HCT116 (cell line): ENCODE data around the gene SIN3A. TPM values are rescaled to one million over a fixed set of nuclear protein-coding genes. Genes with fewer than 3 reads are reported as not detected.
A peak's percentile ranks its signal among the peaks of the same experiment; 100 is the strongest.

Experiments used
- ATAC-seq: fragments of 200-7000 bp; cut with Tn5 transposase; 2 replicates; pipeline ENCODE4 v1.9.1; 2020; ENCODE audit warnings: mild to moderate bottlenecking, moderate library complexity
- BruUV-seq: library from RNA; stranded (reverse); fragments of 400-500 nt; replicated peaks from 2 replicates; lab custom pipeline; 2021; lab: Mats Ljungman, UMichigan
- CTCF ChIA-PET: fragments of 300-600 bp; sonication (Branson Sonifier 250); formaldehyde crosslinking; loops from one replicate; lab custom pipeline; 2021; ENCODE audit warnings: antibody characterized with exemption; lab: Charles Lee
- POLR2A ChIA-PET: fragments of 300-600, 350-600 bp; sonication (Branson Sonifier 250); formaldehyde crosslinking; loops from one replicate; lab custom pipeline; 2021; ENCODE audit warnings: antibody characterized with exemption; lab: Charles Lee
- RAD21 ChIA-PET, 2 experiments: fragments of 300-600 bp; sonication (Branson Sonifier 250); formaldehyde crosslinking; loops; one replicate each; lab custom pipeline; 2023; ENCODE audit warnings: low total read pairs in 2 of 2; ENCODE audit not compliant: uncharacterized antibody in 2 of 2, unreplicated experiment in 2 of 2, low non-redundant PET in 1 of 2; lab: Charles Lee
- DNase-seq: peaks from one replicate; pipeline ENCODE4 v3.0.0-alpha.2; 2010; ENCODE audit warnings: low read depth, low spot score
- H2AFZ ChIP-seq: fragments of 200-600 bp; shearing (Covaris generic), sonication (generic); 2 replicates; pipeline ENCODE4 v1.6.1; 2017; ENCODE audit warnings: low read depth, mixed run types, mixed read lengths, antibody characterized with exemption, low read length; ENCODE audit not compliant: poor library complexity, severe bottlenecking
- H3K27ac ChIP-seq: 2 replicates; pipeline ENCODE4 v1.5.1; 2012; ENCODE audit warnings: low read depth, low read length
- H3K27me3 ChIP-seq: fragments of 200-600 bp; sonication (generic); 2 replicates; pipeline ENCODE4 v1.6.1; 2016; ENCODE audit warnings: mixed run types, low read length, mixed read lengths; ENCODE audit not compliant: insufficient read depth
- H3K36me3 ChIP-seq, 2 experiments: fragments of 200-500 bp in 1 of 2; fragments of 200-600 bp in 1 of 2; sonication (Bioruptor generic) in 1 of 2; sonication (generic) in 1 of 2; 2 replicates each; pipeline versions ENCODE4 v1.5.1 to v1.6.1; 2014 to 2016; ENCODE audit warnings: low read length in 2 of 2, inconsistent platforms in 1 of 2, mixed read lengths in 1 of 2, mixed run types in 1 of 2; ENCODE audit not compliant: insufficient read depth in 2 of 2, control insufficient read depth in 1 of 2
- H3K4me1 ChIP-seq, 2 experiments: fragments of 200-600 bp in 1 of 2; sonication (generic) in 1 of 2; 2 replicates each; pipeline versions ENCODE4 v1.5.1 to v1.6.1; 2012 to 2017; ENCODE audit warnings: low read length in 2 of 2, inconsistent platforms in 1 of 2, mild to moderate bottlenecking in 1 of 2, mixed read lengths in 1 of 2, mixed run types in 1 of 2, moderate library complexity in 1 of 2; ENCODE audit not compliant: insufficient read depth in 2 of 2, control insufficient read depth in 1 of 2
- H3K4me2 ChIP-seq: fragments of 200-600 bp; sonication (generic); 2 replicates; pipeline ENCODE4 v1.6.1; 2017; ENCODE audit warnings: mixed run types, low read length, mixed read lengths
- H3K4me3 ChIP-seq, 2 experiments: fragments of 200-600 bp in 1 of 2; sonication (generic) in 1 of 2; replicated peaks in 1 of 2; 2 replicates each; pipeline ENCODE4 v1.5.1; 2011 to 2016; ENCODE audit warnings: low read length in 2 of 2, control low read depth in 1 of 2, low read depth in 1 of 2, mild to moderate bottlenecking in 1 of 2, mixed read lengths in 1 of 2, mixed run types in 1 of 2
- H3K79me2 ChIP-seq: fragments of 200-600 bp; sonication (generic); 2 replicates; pipeline ENCODE4 v1.6.1; 2017; ENCODE audit warnings: mild to moderate bottlenecking, mixed run types, low read length, moderate library complexity, mixed read lengths; ENCODE audit not compliant: insufficient read depth
- H3K9ac ChIP-seq: fragments of 200-600 bp; sonication (generic); 2 replicates; pipeline ENCODE4 v1.6.1; 2016; ENCODE audit warnings: low read length, mixed read lengths
- H3K9me2 ChIP-seq: fragments of 200-600 bp; sonication (generic), shearing (Covaris generic); 2 replicates; pipeline ENCODE4 v1.6.1; 2017; ENCODE audit warnings: mixed run types, mild to moderate bottlenecking, moderate library complexity; ENCODE audit not compliant: insufficient read depth
- H3K9me3 ChIP-seq, 2 experiments: fragments of 200-500 bp in 1 of 2; fragments of 200-600 bp in 1 of 2; sonication (Bioruptor generic) in 1 of 2; sonication (generic) in 1 of 2; 2 replicates each; pipeline ENCODE4 v1.6.1; 2014 to 2017; ENCODE audit warnings: low read length in 2 of 2, mixed read lengths in 2 of 2, inconsistent platforms in 1 of 2, low read depth in 1 of 2, mild to moderate bottlenecking in 1 of 2, mixed run types in 1 of 2, moderate library complexity in 1 of 2; ENCODE audit not compliant: control insufficient read depth in 1 of 2, insufficient read depth in 1 of 2
- H4K20me1 ChIP-seq: fragments of 200-600 bp; sonication (generic), shearing (Covaris generic); 2 replicates; pipeline ENCODE4 v1.6.1; 2017; ENCODE audit warnings: mixed run types, mild to moderate bottlenecking, moderate library complexity; ENCODE audit not compliant: insufficient read depth
- CBX3 ChIP-seq: IDR thresholded peaks from 2 replicates; pipeline ENCODE4 v1.6.1; 2012; ENCODE audit warnings: low read depth
- EGR1 ChIP-seq: IDR thresholded peaks from 2 replicates; pipeline ENCODE4 v1.6.1; 2012; ENCODE audit warnings: low read depth
- ELF1 ChIP-seq: IDR thresholded peaks from 2 replicates; pipeline ENCODE4 v1.6.1; 2012; ENCODE audit warnings: low read depth, borderline replicate concordance
- EZH2phosphoT487 ChIP-seq: fragments of 200-600 bp; IDR thresholded peaks from 2 replicates; pipeline ENCODE4 v1.6.1; 2018; ENCODE audit warnings: antibody characterized with exemption, borderline replicate concordance
- FOSL1 ChIP-seq: IDR thresholded peaks from 2 replicates; pipeline ENCODE4 v1.6.1; 2012; ENCODE audit warnings: low read depth
- JUND ChIP-seq: IDR thresholded peaks from 2 replicates; pipeline ENCODE4 v1.6.1; 2012
- POLR2A ChIP-seq: IDR thresholded peaks from 2 replicates; pipeline ENCODE4 v1.7.0; 2011; ENCODE audit warnings: borderline replicate concordance; ENCODE audit not compliant: insufficient read depth, insufficient read length; ENCODE audit errors: extremely low read depth
- SIN3A ChIP-seq: IDR thresholded peaks from 2 replicates; pipeline ENCODE4 v1.6.1; 2012; ENCODE audit warnings: low read depth
- TCF7L2 ChIP-seq: IDR thresholded peaks from 2 replicates; pipeline ENCODE4 v1.7.0; 2011; ENCODE audit warnings: borderline replicate concordance, inconsistent platforms; ENCODE audit not compliant: insufficient read depth, insufficient read length; ENCODE audit errors: extremely low read depth
- YY1 ChIP-seq: IDR thresholded peaks from 2 replicates; pipeline ENCODE4 v1.6.1; 2011; ENCODE audit warnings: low read length, low read depth, moderate library complexity, mild to moderate bottlenecking; ENCODE audit not compliant: insufficient replicate concordance; ENCODE audit errors: extremely low read depth
- ZFX ChIP-seq: fragments of 450-650 bp; IDR thresholded peaks from 2 replicates; pipeline ENCODE4 v1.6.1; 2017
- ZNF274 ChIP-seq: fragments of 200-500 bp; sonication (Bioruptor generic); IDR thresholded peaks from 2 replicates; pipeline ENCODE4 v1.6.1; 2014; ENCODE audit warnings: mild to moderate bottlenecking, low read depth, low read length, inconsistent platforms
- intact Hi-C: fragments of 100-400 bp; cut with micrococcal nuclease; formaldehyde crosslinking; loops from 2 replicates; pipeline ENCODE4 v1.10.0; 2022
- total RNA-seq: library from RNA; stranded (reverse); gene quantifications from one replicate; pipeline ENCODE4 v1.2.1, GENCODE V29; 2021; ENCODE audit not compliant: unreplicated experiment
- TF ChIP-seq, protein P1 (sequence below): IDR thresholded peaks from 2 replicates; pipeline ENCODE4 v1.6.1; 2012
- TF ChIP-seq, protein P2 (sequence below): IDR thresholded peaks from 2 replicates; pipeline ENCODE4 v1.6.1; 2012; ENCODE audit warnings: low read depth

Gene SIN3A
- total RNA-seq, 1 experiment from 2014 or later: 70.1 TPM

DNA sequence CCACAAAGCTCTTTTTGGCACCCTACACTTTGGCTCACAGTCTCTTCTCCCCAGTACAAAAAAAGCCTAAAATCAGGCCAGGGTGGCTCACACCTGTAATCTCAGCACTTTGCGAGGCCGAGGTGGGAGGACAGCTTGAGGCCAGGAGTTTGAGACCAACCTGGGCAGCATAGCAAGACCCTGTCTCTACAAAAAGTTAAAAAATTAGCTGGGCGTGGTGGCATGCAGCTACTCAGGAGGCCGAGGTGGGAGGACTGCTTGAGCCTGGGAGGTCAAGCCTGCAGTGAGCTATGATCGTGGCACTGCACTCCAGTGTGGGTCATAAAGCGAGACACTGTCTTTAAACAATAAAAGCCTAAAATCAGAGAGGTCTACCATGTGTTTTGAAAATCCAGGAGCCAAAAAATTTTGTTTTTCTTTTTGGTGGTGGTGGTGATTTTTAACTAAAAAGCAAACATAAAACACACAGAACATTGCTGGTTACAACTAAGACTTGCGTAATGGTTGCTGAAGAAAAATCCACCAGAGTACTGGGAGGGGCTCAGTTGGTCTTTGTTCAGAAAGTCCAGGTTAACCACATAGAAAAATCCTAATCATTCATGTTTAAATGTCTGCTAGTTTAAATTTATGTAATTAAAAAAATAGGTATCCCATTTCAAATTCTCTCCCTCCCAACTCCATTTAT, 81.5 kb downstream of the SIN3A start:
- H2AFZ ChIP-seq: no peak overlapping the region
- H3K4me3 ChIP-seq: peak overlapping the region in 1 of 2 experiments; percentile 68; a peak in 3 of 4 replicates
- ATAC-seq (no peak), DNase-seq (no peak)
- intact Hi-C loops: loop anchor here (5.0 kb wide), 2 partner anchors 257 to 297 kb away; partner anchors contain the start of gene SNUPN
- TF ChIP-seq, protein P1, sequence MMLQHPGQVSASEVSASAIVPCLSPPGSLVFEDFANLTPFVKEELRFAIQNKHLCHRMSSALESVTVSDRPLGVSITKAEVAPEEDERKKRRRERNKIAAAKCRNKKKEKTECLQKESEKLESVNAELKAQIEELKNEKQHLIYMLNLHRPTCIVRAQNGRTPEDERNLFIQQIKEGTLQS: no peak
- TF ChIP-seq JUND: no peak
- no peaks in the 10 kb centered on the region for H3K27me3 ChIP-seq
- no peaks in the 10 kb centered on the region for H3K9me2 ChIP-seq
- no TSS peak for BruUV-seq
- H4K20me1 ChIP-seq: no peaks in the 10 kb centered on the region
- POLR2A ChIA-PET: interaction anchor here (0.6 to 3.1 kb wide), 3 partner anchors 83 to 270 kb away, joined by 4 to 39 read pairs (median 5); partner anchors contain the start of genes IMP3, SIN3A and SNUPN
- H3K36me3 ChIP-seq: peaks cover 26 to 35% of the 10 kb centered on the region in 2 experiments
- RAD21 ChIA-PET: no interaction called here
- CTCF ChIA-PET: interaction anchor here (0.7 to 1.2 kb wide), 2 partner anchors 314 to 316 kb away, joined by 3 read pairs; no protein-coding TSS in a partner anchor
- H3K4me2 ChIP-seq: peak overlapping the region; percentile 80
- 0 out of 2 replicates have a peak overlapping the region, but pooled peaks have one; percentile 96 for H3K9ac ChIP-seq
- peaks cover 12% of the 10 kb centered on the region for H3K79me2 ChIP-seq
- peaks cover 11 to 23% of the 10 kb centered on the region in 2 experiments for H3K4me1 ChIP-seq
- no peaks in the 10 kb centered on the region for H3K9me3 ChIP-seq
- no peak overlapping the region for H3K27ac ChIP-seq

GRCh38 chr15:75368689-75369239, 82.7 kb downstream of the SIN3A start:
- H4K20me1 ChIP-seq: no peaks in the 10 kb centered on the region
- no peak overlapping the region for H2AFZ ChIP-seq
- ChIA-PET CTCF (interaction anchor here (0.9 to 2.5 kb wide), 12 partner anchors 33 to 747 kb away, joined by 3 to 34 read pairs (median 5); partner anchors contain the start of genes IMP3, SIN3A and SNX33), RAD21 (interaction anchor here (0.5 to 1.6 kb wide), 5 partner anchors 83 to 433 kb away, joined by 3 to 9 read pairs (median 5); partner anchors contain the start of gene SIN3A (in 1 of the 2)), POLR2A (interaction anchor here (1.0 to 3.1 kb wide), 12 partner anchors 10 to 344 kb away, joined by 3 to 39 read pairs (median 6); partner anchors contain the start of genes CSPG4, IMP3, SIN3A and SNUPN)
- H3K4me2 ChIP-seq: peak overlapping the region; percentile 80
- peak overlapping the region; percentile 95 for H3K27ac ChIP-seq
- peaks cover 7% of the 10 kb centered on the region for H3K79me2 ChIP-seq
- intact Hi-C loops: loop anchor here (1.0 to 5.0 kb wide), 4 partner anchors 259 to 315 kb away; partner anchors contain the start of genes IMP3 and SNUPN
- no peaks in the 10 kb centered on the region for H3K27me3 ChIP-seq
- no peaks in the 10 kb centered on the region for H3K9me2 ChIP-seq
- ATAC-seq: no peak
- H3K4me1 ChIP-seq: peaks cover 11 to 23% of the 10 kb centered on the region in 2 experiments
- peak overlapping the region; percentile 68 to 84 for H3K4me3 ChIP-seq
- TF ChIP-seq YY1 (no peak), ZFX (no peak), ELF1 (no peak), SIN3A (no peak), FOSL1 (no peak), EZH2phosphoT487 (no peak), TCF7L2 (no peak), CBX3 (no peak), EGR1 (no peak), POLR2A (no peak), ZNF274 (no peak)
- TF ChIP-seq, protein P2, sequence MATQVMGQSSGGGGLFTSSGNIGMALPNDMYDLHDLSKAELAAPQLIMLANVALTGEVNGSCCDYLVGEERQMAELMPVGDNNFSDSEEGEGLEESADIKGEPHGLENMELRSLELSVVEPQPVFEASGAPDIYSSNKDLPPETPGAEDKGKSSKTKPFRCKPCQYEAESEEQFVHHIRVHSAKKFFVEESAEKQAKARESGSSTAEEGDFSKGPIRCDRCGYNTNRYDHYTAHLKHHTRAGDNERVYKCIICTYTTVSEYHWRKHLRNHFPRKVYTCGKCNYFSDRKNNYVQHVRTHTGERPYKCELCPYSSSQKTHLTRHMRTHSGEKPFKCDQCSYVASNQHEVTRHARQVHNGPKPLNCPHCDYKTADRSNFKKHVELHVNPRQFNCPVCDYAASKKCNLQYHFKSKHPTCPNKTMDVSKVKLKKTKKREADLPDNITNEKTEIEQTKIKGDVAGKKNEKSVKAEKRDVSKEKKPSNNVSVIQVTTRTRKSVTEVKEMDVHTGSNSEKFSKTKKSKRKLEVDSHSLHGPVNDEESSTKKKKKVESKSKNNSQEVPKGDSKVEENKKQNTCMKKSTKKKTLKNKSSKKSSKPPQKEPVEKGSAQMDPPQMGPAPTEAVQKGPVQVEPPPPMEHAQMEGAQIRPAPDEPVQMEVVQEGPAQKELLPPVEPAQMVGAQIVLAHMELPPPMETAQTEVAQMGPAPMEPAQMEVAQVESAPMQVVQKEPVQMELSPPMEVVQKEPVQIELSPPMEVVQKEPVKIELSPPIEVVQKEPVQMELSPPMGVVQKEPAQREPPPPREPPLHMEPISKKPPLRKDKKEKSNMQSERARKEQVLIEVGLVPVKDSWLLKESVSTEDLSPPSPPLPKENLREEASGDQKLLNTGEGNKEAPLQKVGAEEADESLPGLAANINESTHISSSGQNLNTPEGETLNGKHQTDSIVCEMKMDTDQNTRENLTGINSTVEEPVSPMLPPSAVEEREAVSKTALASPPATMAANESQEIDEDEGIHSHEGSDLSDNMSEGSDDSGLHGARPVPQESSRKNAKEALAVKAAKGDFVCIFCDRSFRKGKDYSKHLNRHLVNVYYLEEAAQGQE: no peak
- DNase-seq: no peak
- no peaks in the 10 kb centered on the region for H3K9me3 ChIP-seq
- H3K9ac ChIP-seq: peak overlapping the region; percentile 96
- TSS peak; percentile 75 for BruUV-seq
- H3K36me3 ChIP-seq: peaks cover 26% of the 10 kb centered on the region in 2 experiments
